Loucy (cell line): ENCODE data around the gene SIX3.

ENCODE experiments used
- H2AFZ ChIP-seq: fragments of 200-600 bp; sonication (generic); 2 replicates; pipeline ENCODE4 v1.6.0; 2016; ENCODE audit warnings: antibody characterized with exemption, mild to moderate bottlenecking, low read length, moderate library complexity
- H3F3A ChIP-seq: fragments of 200-600 bp; 2 replicates; pipeline ENCODE4 v1.6.0; 2016; ENCODE audit warnings: antibody characterized with exemption, low read depth, mild to moderate bottlenecking
- H3K27me3 ChIP-seq: fragments of 200-600 bp; sonication (generic); 2 replicates; pipeline ENCODE4 v1.6.1; 2014; ENCODE audit warnings: low read length, mild to moderate bottlenecking; ENCODE audit not compliant: insufficient read depth, poor library complexity, severe bottlenecking
- H3K36me3 ChIP-seq: fragments of 200-600 bp; sonication (generic); 2 replicates; pipeline ENCODE4 v1.6.1; 2016; ENCODE audit warnings: low read length; ENCODE audit not compliant: insufficient read depth
- H3K4me1 ChIP-seq: fragments of 200-600 bp; sonication (generic); 2 replicates; pipeline ENCODE4 v1.5.1; 2014; ENCODE audit warnings: low read length, mild to moderate bottlenecking; ENCODE audit not compliant: insufficient read depth, poor library complexity, severe bottlenecking
- H3K4me2 ChIP-seq: fragments of 200-600 bp; sonication (generic); 2 replicates; pipeline ENCODE4 v1.6.0; 2014; ENCODE audit warnings: antibody characterized with exemption, low read length, low read depth, mild to moderate bottlenecking; ENCODE audit not compliant: poor library complexity, severe bottlenecking
- H3K4me3 ChIP-seq: fragments of 200-600 bp; sonication (generic); 2 replicates; pipeline ENCODE4 v1.5.1; 2014; ENCODE audit warnings: low read length, mild to moderate bottlenecking, mixed read lengths; ENCODE audit not compliant: poor library complexity, severe bottlenecking
- H3K79me2 ChIP-seq: fragments of 200-600 bp; sonication (generic); 2 replicates; pipeline ENCODE4 v1.6.1; 2014; ENCODE audit warnings: low read length; ENCODE audit not compliant: insufficient read depth
- H3K9ac ChIP-seq: fragments of 200-600 bp; sonication (generic); 2 replicates; pipeline ENCODE4 v1.6.0; 2014; ENCODE audit warnings: mild to moderate bottlenecking, low read depth, low read length, moderate library complexity; ENCODE audit not compliant: poor library complexity, severe bottlenecking
- H3K9me2 ChIP-seq: fragments of 200-600 bp; sonication (generic); replicated peaks from 2 replicates; pipeline ENCODE4 v1.6.1; 2016; ENCODE audit warnings: low read depth, low read length, mixed read lengths
- H3K9me3 ChIP-seq: fragments of 200-600 bp; sonication (generic); 2 replicates; pipeline ENCODE4 v1.6.1; 2014; ENCODE audit warnings: mild to moderate bottlenecking, antibody characterized with exemption, low read length, low read depth; ENCODE audit not compliant: insufficient read depth
- H4K20me1 ChIP-seq: fragments of 200-600 bp; sonication (generic); 2 replicates; pipeline ENCODE4 v1.6.0; 2014; ENCODE audit warnings: antibody characterized with exemption, low read length, mild to moderate bottlenecking; ENCODE audit not compliant: insufficient read depth, poor library complexity, severe bottlenecking
- CTCF ChIP-seq: fragments of 200-600 bp; sonication (generic); conservative IDR thresholded peaks from 2 replicates; pipeline ENCODE4 v1.5.1; 2014; ENCODE audit warnings: mild to moderate bottlenecking, antibody characterized with exemption, low read length
- EZH2phosphoT487 ChIP-seq: fragments of 200-600 bp; IDR thresholded peaks from 2 replicates; pipeline ENCODE4 v1.6.1; 2018; ENCODE audit warnings: antibody characterized with exemption, mild to moderate bottlenecking, moderate library complexity, borderline replicate concordance

SIX3 gene

GRCh38 chr2:44967056-44967455 is 25.6 kb downstream of the SIX3 start:
- Histone ChIP-seq H3K9me3 (no peaks in the 10 kb centered on the region), H3K4me2 (no peak overlapping the region), H3K27me3 (no peaks in the 10 kb centered on the region), H4K20me1 (no peaks in the 10 kb centered on the region), H3K4me3 (no peak overlapping the region), H3K79me2 (no peaks in the 10 kb centered on the region), H3K9me2 (no peaks in the 10 kb centered on the region), H3K4me1 (no peaks in the 10 kb centered on the region), H2AFZ (no peak overlapping the region), H3K36me3 (no peaks in the 10 kb centered on the region), H3K9ac (no peak overlapping the region), H3F3A (no peaks in the 10 kb centered on the region)
- TF ChIP-seq EZH2phosphoT487, result no peak
- TF ChIP-seq CTCF, result no peak

- H3K4me1 ChIP-seq, result no peaks in the 10 kb centered on the region
- no peak overlapping the region for H3K4me3 ChIP-seq
- H2AFZ ChIP-seq, result no peak overlapping the region
- H3K4me2 ChIP-seq, result no peak overlapping the region
- H3K9ac ChIP-seq, result no peak overlapping the region
- no peaks in the 10 kb centered on the region for H4K20me1 ChIP-seq
- H3K27me3 ChIP-seq, result no peaks in the 10 kb centered on the region
- H3K36me3 ChIP-seq, result no peaks in the 10 kb centered on the region
- H3F3A ChIP-seq, result no peaks in the 10 kb centered on the region
- TF ChIP-seq EZH2phosphoT487 (no peak), CTCF (no peak)
- H3K79me2 ChIP-seq, result no peaks in the 10 kb centered on the region
- H3K9me2 ChIP-seq, result no peaks in the 10 kb centered on the region
- H3K9me3 ChIP-seq, result no peaks in the 10 kb centered on the region
These were observed 26.4 kb downstream of the SIX3 start for GRCh38 chr2:44967727-44968432.

GRCh38 chr2:44969936-44970335 is 28.4 kb downstream of the SIX3 start:
- Histone ChIP-seq H3K9ac (no peak overlapping the region), H3K4me3 (no peak overlapping the region)

More at GRCh38 chr2:44969936-44970335, 28.4 kb downstream of the SIX3 start:
- Histone ChIP-seq H3K9me2 (no peaks in the 10 kb centered on the region), H3K27me3 (no peaks in the 10 kb centered on the region), H4K20me1 (no peaks in the 10 kb centered on the region), H3K36me3 (no peaks in the 10 kb centered on the region), H3K4me1 (no peaks in the 10 kb centered on the region), H2AFZ (no peak overlapping the region), H3F3A (no peaks in the 10 kb centered on the region), H3K9me3 (no peaks in the 10 kb centered on the region), H3K79me2 (no peaks in the 10 kb centered on the region), H3K4me2 (no peak overlapping the region)
- TF ChIP-seq CTCF, result no peak
- no peak for TF ChIP-seq EZH2phosphoT487
